Measurements from ENCODE around the gene DISP2. TPM values are rescaled to one million over a fixed set of nuclear protein-coding genes. Genes with fewer than 3 reads are reported as not detected.

The DISP2 gene
- total RNA-seq, 1 donor from 2014 or later: 3.7 TPM

- no peaks in the 10 kb centered on the region for H3K9me3 ChIP-seq (ENCODE audit: insufficient read depth, low read depth, low read length)
- DNase-seq (ENCODE audit: low read depth) (no peak), FAIRE-seq (no peak)
- no peak overlapping the region for H2AFZ ChIP-seq (ENCODE audit: low read depth, low read length)
- no peaks in the 10 kb centered on the region for H3K36me3 ChIP-seq (ENCODE audit: insufficient read depth, low read length)
- H3K27me3 ChIP-seq (ENCODE audit: insufficient read depth, low read length): no peaks in the 10 kb centered on the region
- H3K27ac ChIP-seq (ENCODE audit: low read depth, low read length): no peak overlapping the region
- no peak overlapping the region for H3K27ac Mint-ChIP-seq (ENCODE audit: unreplicated experiment)
- peaks cover 1% of the 10 kb centered on the region for H3K36me3 Mint-ChIP-seq (ENCODE audit: low read depth, unreplicated experiment)
- no peak overlapping the region for H3K4me2 ChIP-seq (ENCODE audit: low read length)
- peaks cover 28% of the 10 kb centered on the region for H3K27me3 Mint-ChIP-seq (ENCODE audit: low read depth, unreplicated experiment)
- no peaks in the 10 kb centered on the region for H4K20me1 ChIP-seq (ENCODE audit: insufficient read depth, low read length)
- TF ChIP-seq CTCF (IDR thresholded peaks at IDR 0.05; ENCODE audit: insufficient read depth, low read depth, low read length) (no peak), EZH2 (IDR thresholded peaks at IDR 0.05; ENCODE audit: insufficient read depth, low read length) (no peak)
- peaks cover 27% of the 10 kb centered on the region for H3K4me1 ChIP-seq (ENCODE audit: insufficient read depth, low read length)
- peaks cover 17% of the 10 kb centered on the region for H3K4me1 Mint-ChIP-seq (ENCODE audit: low read depth, unreplicated experiment)
- H3K79me2 ChIP-seq (ENCODE audit: insufficient read depth, low read length): no peaks in the 10 kb centered on the region
- peaks cover 2% of the 10 kb centered on the region for H3K9me3 Mint-ChIP-seq (ENCODE audit: unreplicated experiment)
- H3K4me3 ChIP-seq (ENCODE audit: insufficient read depth, low read depth, low read length): no peak overlapping the region
- no peak overlapping the region for H3K4me3 Mint-ChIP-seq (ENCODE audit: unreplicated experiment)
- H3K9ac ChIP-seq (ENCODE audit: low read length): no peak overlapping the region
Observed at GRCh38 chr15:40346579-40347558, 11.2 kb upstream of the DISP2 start.

- Histone ChIP-seq H3K9me3 (ENCODE audit: insufficient read depth, low read depth, low read length) (no peaks in the 10 kb centered on the region), H2AFZ (ENCODE audit: low read depth, low read length) (no peak overlapping the region), H3K4me2 (ENCODE audit: low read length) (no peak overlapping the region), H3K4me3 (ENCODE audit: insufficient read depth, low read depth, low read length) (no peak overlapping the region), H3K79me2 (ENCODE audit: insufficient read depth, low read length) (no peaks in the 10 kb centered on the region), H3K27ac (ENCODE audit: low read depth, low read length) (no peak overlapping the region), H3K4me1 (ENCODE audit: insufficient read depth, low read length) (peaks cover 19% of the 10 kb centered on the region), H3K9ac (ENCODE audit: low read length) (no peak overlapping the region), H3K27me3 (ENCODE audit: insufficient read depth, low read length) (no peaks in the 10 kb centered on the region), H4K20me1 (ENCODE audit: insufficient read depth, low read length) (no peaks in the 10 kb centered on the region), H3K36me3 (ENCODE audit: insufficient read depth, low read length) (no peaks in the 10 kb centered on the region)
- Mint-ChIP-seq H3K9me3 (ENCODE audit: unreplicated experiment) (peaks cover 2% of the 10 kb centered on the region), H3K4me3 (ENCODE audit: unreplicated experiment) (no peak overlapping the region), H3K36me3 (ENCODE audit: low read depth, unreplicated experiment) (peaks cover 1% of the 10 kb centered on the region), H3K4me1 (ENCODE audit: low read depth, unreplicated experiment) (peaks cover 15% of the 10 kb centered on the region), H3K27me3 (ENCODE audit: low read depth, unreplicated experiment) (peaks cover 35% of the 10 kb centered on the region), H3K27ac (ENCODE audit: unreplicated experiment) (no peak overlapping the region)
- no peak for FAIRE-seq
- DNase-seq (ENCODE audit: low read depth): no peak
- TF ChIP-seq CTCF (IDR thresholded peaks at IDR 0.05; ENCODE audit: insufficient read depth, low read depth, low read length) (no peak), EZH2 (IDR thresholded peaks at IDR 0.05; ENCODE audit: insufficient read depth, low read length) (no peak)
Observed at GRCh38 chr15:40347559-40348473, 10.2 kb upstream of the DISP2 start.
